SK-N-MC (cell line): ENCODE data around the gene KDM3B.

ENCODE experiments used
- EZH2 ChIP-seq: fragments of 200-600 bp; sonication (generic); IDR thresholded peaks from one replicate; pipeline ENCODE4 v1.6.1; 2017; ENCODE audit warnings: antibody characterized with exemption
- POLR2AphosphoS5 ChIP-seq: IDR thresholded peaks from 2 replicates; pipeline ENCODE4 v1.6.1; 2012; ENCODE audit warnings: mild to moderate bottlenecking, low read depth, low read length, borderline replicate concordance

- TF ChIP-seq EZH2 (no peak), POLR2AphosphoS5 (no peak)
Observed at GRCh38 chr5:138465261-138466124, 113.0 kb downstream of the KDM3B start, which contains the start of gene EGR1.
